B cell (primary cell): Measurements from ENCODE around the gene RAD51B. TPM values are rescaled to one million over a fixed set of nuclear protein-coding genes. Genes with fewer than 3 reads are reported as not detected.

Experiments used
- ATAC-seq: fragments of 200-7000 bp; cut with Tn5 transposase; one replicate; pipeline ENCODE4 v1.10.0; 2021; ENCODE audit warnings: low read depth, mild to moderate bottlenecking, moderate number of reproducible peaks, moderate library complexity
- CTCF ChIA-PET: fragments of 350-600 bp; sonication (Branson Sonifier 250); formaldehyde crosslinking; loops from one replicate; lab custom pipeline; 2021; ENCODE audit warnings: antibody characterized with exemption, inconsistent platforms; lab: Charles Lee
- POLR2A ChIA-PET: fragments of 350-600 bp; sonication (Branson Sonifier 250); formaldehyde crosslinking; loops from one replicate; lab custom pipeline; 2021; ENCODE audit warnings: antibody characterized with exemption; lab: Charles Lee
- DNase-seq: peaks from one replicate; pipeline ENCODE4 v3.0.0; 2013
- H2AFZ ChIP-seq: 2 replicates; pipeline ENCODE4 v1.6.1; 2012; ENCODE audit warnings: mild to moderate bottlenecking, low read depth, low read length; ENCODE audit not compliant: insufficient read depth, poor library complexity, severe bottlenecking
- H3K27ac ChIP-seq, 2 donors: 1 replicate in 1 of 2; 2 replicates in 1 of 2; pipeline ENCODE4 v1.5.1; 2012 to 2013; ENCODE audit warnings: low read length in 2 of 2, mild to moderate bottlenecking in 2 of 2, moderate library complexity in 1 of 2
- H3K27me3 ChIP-seq, 4 experiments: fragments of 200-600 bp in 1 of 4; sonication (generic) in 1 of 4; replicated peaks in 1 of 4; 1 replicate in 2 of 4; 2 replicates in 2 of 4; pipeline versions ENCODE4 v1.6.1 to v1.7.0; 2013 to 2016; ENCODE audit warnings: low read length in 3 of 4, mild to moderate bottlenecking in 2 of 4, mixed read lengths in 1 of 4, moderate library complexity in 1 of 4; ENCODE audit not compliant: insufficient read depth in 4 of 4, control insufficient read depth in 3 of 4; ENCODE audit errors: control extremely low read depth in 1 of 4
- H3K36me3 ChIP-seq, 2 experiments: replicated peaks in 1 of 2; 1 replicate in 1 of 2; 2 replicates in 1 of 2; pipeline versions ENCODE4 v1.6.1 to v1.7.1; 2013; ENCODE audit warnings: low read length in 1 of 2; ENCODE audit not compliant: insufficient read depth in 2 of 2, control insufficient read depth in 1 of 2; ENCODE audit errors: control extremely low read depth in 1 of 2, extremely low read depth in 1 of 2
- H3K4me1 ChIP-seq, 2 donors: fragments of 200-600 bp in 1 of 2; sonication (generic) in 1 of 2; 1 replicate in 1 of 2; 2 replicates in 1 of 2; pipeline versions ENCODE4 v1.5.1 to v1.6.1; 2013 to 2017; ENCODE audit warnings: low read length in 2 of 2; ENCODE audit not compliant: control insufficient read depth in 2 of 2, insufficient read depth in 2 of 2
- H3K4me2 ChIP-seq: replicated peaks from 2 replicates; pipeline ENCODE3; 2012; ENCODE audit warnings: mild to moderate bottlenecking, low read depth, low read length; ENCODE audit not compliant: poor library complexity, severe bottlenecking
- H3K4me3 ChIP-seq, 5 experiments: fragments of 200-600 bp in 1 of 5; sonication (generic) in 1 of 5; 1 replicate in 3 of 5; 2 replicates in 2 of 5; pipeline versions ENCODE4 v1.5.1 to v1.7.0; 2011 to 2016; ENCODE audit warnings: low read length in 4 of 5, mild to moderate bottlenecking in 4 of 5, low read depth in 2 of 5, control low read depth in 1 of 5, moderate library complexity in 1 of 5; ENCODE audit not compliant: insufficient read depth in 1 of 5; ENCODE audit errors: control extremely low read depth in 1 of 5, extremely low read depth in 1 of 5
- H3K79me2 ChIP-seq: fragments of 200-600 bp; sonication (generic); one replicate; pipeline ENCODE4 v1.6.0; 2016; ENCODE audit warnings: low read length; ENCODE audit not compliant: control insufficient read depth, insufficient read depth
- H3K9ac ChIP-seq: fragments of 200-600 bp; sonication (generic); 2 replicates; pipeline ENCODE4 v1.6.1; 2017; ENCODE audit warnings: mild to moderate bottlenecking, low read length, moderate library complexity
- H3K9me3 ChIP-seq, 3 donors: one replicate each; pipeline versions ENCODE4 v1.6.1 to v1.7.1; 2013; ENCODE audit warnings: low read length in 2 of 3; ENCODE audit not compliant: control insufficient read depth in 2 of 3, insufficient read depth in 1 of 3; ENCODE audit errors: control extremely low read depth in 1 of 3
- H4K20me1 ChIP-seq: 2 replicates; pipeline ENCODE4 v1.6.0; 2012; ENCODE audit warnings: mild to moderate bottlenecking, low read length; ENCODE audit not compliant: insufficient read depth, control insufficient read depth, poor library complexity, severe bottlenecking
- H3K27ac Mint-ChIP-seq: one replicate; pipeline ENCODE4 v1.8.0; 2021; ENCODE audit warnings: mixed read lengths
- H3K27me3 Mint-ChIP-seq: one replicate; pipeline ENCODE4 v1.8.0; 2021; ENCODE audit warnings: mixed read lengths
- H3K4me1 Mint-ChIP-seq: one replicate; pipeline ENCODE4 v1.8.0; 2021; ENCODE audit warnings: mixed read lengths
- H3K4me3 Mint-ChIP-seq: one replicate; pipeline ENCODE4 v1.8.0; 2021; ENCODE audit warnings: mixed read lengths
- H3K9me3 Mint-ChIP-seq: one replicate; pipeline ENCODE4 v1.8.0; 2022; ENCODE audit warnings: mixed read lengths; ENCODE audit not compliant: insufficient read depth
- CTCF ChIP-seq: fragments of 200-600 bp; IDR thresholded peaks from one replicate; pipeline ENCODE4 v1.8.0; 2022; ENCODE audit warnings: antibody characterized with exemption, mild to moderate bottlenecking
- EZH2 ChIP-seq: IDR thresholded peaks from 2 replicates; pipeline ENCODE4 v1.6.1; 2012; ENCODE audit warnings: borderline replicate concordance, low read depth, mild to moderate bottlenecking, moderate library complexity, low read length; ENCODE audit not compliant: insufficient read depth, poor library complexity, severe bottlenecking
- WGBS: methylation state at CpG from one replicate; pipeline ENCODE4 v1.1.5; 2013; ENCODE audit warnings: missing lambda C conversion rate; ENCODE audit not compliant: insufficient coverage; 5-methylcytosine and 5-hydroxymethylcytosine counted together
- intact Hi-C: fragments of 100-400 bp; cut with micrococcal nuclease; formaldehyde crosslinking; loops from one replicate; pipeline ENCODE4 v1.10.0; 2022
- polyA plus RNA-seq: library from polyadenylated mRNA; depleted of rRNA; stranded (reverse); fragments of >200 nt; gene quantifications from 2 replicates; pipeline ENCODE4 v1.2.3, GENCODE V29; 2012
- total RNA-seq, 2 donors: library from RNA; stranded (reverse); fragments of 120-200 nt in 1 of 2; gene quantifications; 1 replicate in 1 of 2; 2 replicates in 1 of 2; pipeline versions ENCODE4 v1.2.3 to v1.2.4, GENCODE V29; 2013 to 2022

The RAD51B gene
- total and polyA plus RNA-seq, 2 donors (not counting 1 experiment from before 2014, with no cell fraction given) = 6.5 to 60.6 TPM

GRCh38 chr14:68559949-68560348 lies 740.4 kb downstream of the RAD51B start:
- H3K4me2 ChIP-seq = no peak overlapping the region
- no peaks in the 10 kb centered on the region for H4K20me1 ChIP-seq
- CTCF ChIA-PET = no interaction called here
- no peaks in the 10 kb centered on the region for H3K27me3 Mint-ChIP-seq
- no peak overlapping the region for H3K4me3 Mint-ChIP-seq
- peaks cover 31 to 36% of the 10 kb centered on the region in 2 donors for H3K4me1 ChIP-seq
- no peak overlapping the region for H3K27ac ChIP-seq
- DNase-seq (no peak), ATAC-seq (no peak)
- no peak for TF ChIP-seq EZH2
- no peak for TF ChIP-seq CTCF
- peaks cover 0 to 8% (median 6%) of the 10 kb centered on the region in 3 donors for H3K9me3 ChIP-seq
- no peak overlapping the region for H3K4me3 ChIP-seq
- H3K4me1 Mint-ChIP-seq = peaks cover 38% of the 10 kb centered on the region
- no peak overlapping the region for H3K27ac Mint-ChIP-seq
- H3K36me3 ChIP-seq = no peaks in the 10 kb centered on the region
- POLR2A ChIA-PET = interaction anchor here (0.7 kb wide), 1 partner anchor 158 kb away, joined by 4 read pairs; no protein-coding TSS in a partner anchor
- no peaks in the 10 kb centered on the region for H3K79me2 ChIP-seq
- H3K9me3 Mint-ChIP-seq = peaks cover 2% of the 10 kb centered on the region
- H2AFZ ChIP-seq = no peak overlapping the region
- intact Hi-C loops = no loop called here
- no peaks in the 10 kb centered on the region for H3K27me3 ChIP-seq
- H3K9ac ChIP-seq = no peak overlapping the region
- WGBS = 100% methylated on average over 1 of the region's 5 CpGs

GRCh38 chr14:68561531-68562007 lies 742.0 kb downstream of the RAD51B start:
- no peak overlapping the region for H3K9ac ChIP-seq
- peaks cover 0 to 8% (median 6%) of the 10 kb centered on the region in 3 donors for H3K9me3 ChIP-seq
- H3K4me2 ChIP-seq = no peak overlapping the region
- peaks cover 2% of the 10 kb centered on the region for H3K9me3 Mint-ChIP-seq
- no peaks in the 10 kb centered on the region for H4K20me1 ChIP-seq
- WGBS = 91% methylated on average over 9 of the region's 10 CpGs
- no peaks in the 10 kb centered on the region for H3K36me3 ChIP-seq
- H3K4me3 ChIP-seq = no peak overlapping the region
- H3K27me3 Mint-ChIP-seq = no peaks in the 10 kb centered on the region
- ChIA-PET POLR2A (interaction anchor here (0.6 kb wide), 1 partner anchor 121 kb away, joined by 4 read pairs; no protein-coding TSS in a partner anchor), CTCF (no interaction called here)
- H3K4me3 Mint-ChIP-seq = no peak overlapping the region
- H3K27ac ChIP-seq = no peak overlapping the region
- TF ChIP-seq CTCF (no peak), EZH2 (no peak)
- ATAC-seq (no peak), DNase-seq (no peak)
- intact Hi-C loops = no loop called here
- H3K79me2 ChIP-seq = no peaks in the 10 kb centered on the region
- H3K27ac Mint-ChIP-seq = no peak overlapping the region
- peaks cover 28 to 40% of the 10 kb centered on the region in 2 donors for H3K4me1 ChIP-seq
- H3K4me1 Mint-ChIP-seq = peaks cover 37% of the 10 kb centered on the region
- no peaks in the 10 kb centered on the region for H3K27me3 ChIP-seq
- H2AFZ ChIP-seq = no peak overlapping the region
